SK-N-SH (cell line): ENCODE results near the gene PASK. TPM values are rescaled to one million over a fixed set of nuclear protein-coding genes. Genes with fewer than 3 reads are reported as not detected.

Experiments
- CTCF ChIA-PET: fragments of 300-600, 350-600 bp; formaldehyde crosslinking; extraction: SDS; loops from one replicate; lab custom pipeline; 2021; lab: Yijun Ruan, JAX
- POLR2A ChIA-PET: fragments of 350-600 bp; sonication (Branson Sonifier 250); formaldehyde crosslinking; extraction: SDS; loops from one replicate; lab custom pipeline; 2020; ENCODE audit warnings: antibody characterized with exemption, inconsistent platforms; lab: Yijun Ruan, JAX
- DNase-seq: peaks from one replicate; pipeline ENCODE4 v3.0.0; 2012
- H2AFZ ChIP-seq: fragments of 200-600 bp; sonication (generic); 2 replicates; pipeline ENCODE4 v1.8.1; 2016; ENCODE audit warnings: antibody characterized with exemption, mild to moderate bottlenecking, low read depth
- H3F3A ChIP-seq: fragments of 200-600 bp; sonication (generic); replicated peaks from 2 replicates; pipeline ENCODE3; 2016; ENCODE audit warnings: antibody characterized with exemption, mild to moderate bottlenecking; ENCODE audit not compliant: insufficient read depth
- H3K27ac ChIP-seq, 2 experiments: fragments of 200-500 bp in 1 of 2; fragments of 200-600 bp in 1 of 2; sonication (Bioruptor generic) in 1 of 2; sonication (generic), shearing (Covaris generic) in 1 of 2; 2 replicates each; pipeline versions ENCODE4 v1.5.1 to v1.6.1; 2014 to 2016; ENCODE audit warnings: low read depth in 2 of 2, inconsistent platforms in 1 of 2, low read length in 1 of 2, mild to moderate bottlenecking in 1 of 2, mixed read lengths in 1 of 2
- H3K27me3 ChIP-seq: fragments of 200-600 bp; sonication (generic), shearing (Covaris generic); 2 replicates; pipeline ENCODE4 v1.6.1; 2016; ENCODE audit warnings: mixed run types; ENCODE audit not compliant: insufficient read depth
- H3K36me3 ChIP-seq, 2 experiments: fragments of 200-500 bp in 1 of 2; fragments of 200-600 bp in 1 of 2; sonication (Bioruptor generic) in 1 of 2; sonication (generic) in 1 of 2; replicated peaks in 1 of 2; 2 replicates each; pipeline versions ENCODE3 to v1.5.1; 2014 to 2016; ENCODE audit warnings: low read length in 1 of 2, mild to moderate bottlenecking in 1 of 2; ENCODE audit not compliant: insufficient read depth in 2 of 2, control insufficient read depth in 1 of 2
- H3K4me1 ChIP-seq, 2 experiments: fragments of 200-500 bp in 1 of 2; fragments of 200-600 bp in 1 of 2; sonication (Bioruptor generic) in 1 of 2; sonication (generic), shearing (Covaris generic) in 1 of 2; 2 replicates each; pipeline versions ENCODE4 v1.5.1 to v1.6.1; 2014 to 2016; ENCODE audit warnings: low read depth in 1 of 2, low read length in 1 of 2, mixed run types in 1 of 2; ENCODE audit not compliant: insufficient read depth in 2 of 2, control insufficient read depth in 1 of 2
- H3K4me2 ChIP-seq: fragments of 200-600 bp; sonication (generic), shearing (Covaris generic); 2 replicates; pipeline ENCODE4 v1.6.1; 2017; ENCODE audit warnings: mixed run types
- H3K4me3 ChIP-seq, 2 experiments: fragments of 200-500 bp in 1 of 2; fragments of 200-600 bp in 1 of 2; sonication (Bioruptor generic) in 1 of 2; sonication (generic), shearing (Covaris generic) in 1 of 2; 2 replicates each; pipeline versions ENCODE4 v1.5.1 to v1.8.1; 2014 to 2016; ENCODE audit warnings: low read depth in 2 of 2, inconsistent platforms in 1 of 2, low read length in 1 of 2, mild to moderate bottlenecking in 1 of 2, mixed read lengths in 1 of 2, moderate library complexity in 1 of 2
- H3K79me2 ChIP-seq: fragments of 200-600 bp; sonication (generic); 2 replicates; pipeline ENCODE4 v1.8.1; 2017; ENCODE audit warnings: mild to moderate bottlenecking; ENCODE audit not compliant: insufficient read depth
- H3K9ac ChIP-seq: fragments of 200-600 bp; sonication (generic); 2 replicates; pipeline ENCODE4 v1.6.1; 2017; ENCODE audit warnings: mixed run types
- H3K9me2 ChIP-seq: fragments of 200-600 bp; sonication (generic); 2 replicates; pipeline ENCODE4 v1.6.1; 2017; ENCODE audit warnings: mixed run types
- H3K9me3 ChIP-seq: fragments of 200-600 bp; sonication (generic); 2 replicates; pipeline ENCODE4 v1.6.1; 2017; ENCODE audit warnings: mixed run types, mild to moderate bottlenecking, moderate library complexity
- H4K20me1 ChIP-seq: fragments of 200-600 bp; sonication (generic); 2 replicates; pipeline ENCODE4 v1.6.1; 2017; ENCODE audit warnings: mild to moderate bottlenecking, mixed run types; ENCODE audit not compliant: insufficient read depth
- CHD2 ChIP-seq: fragments of 150-350 bp; IDR thresholded peaks from 2 replicates; pipeline ENCODE4 v1.6.1; 2018; ENCODE audit warnings: low read length; ENCODE audit not compliant: partially characterized antibody
- ELF1 ChIP-seq: IDR thresholded peaks from 2 replicates; pipeline ENCODE4 v1.4.0; 2012
- EZH2phosphoT487 ChIP-seq: fragments of 200-600 bp; sonication (generic); IDR thresholded peaks from 2 replicates; pipeline ENCODE4 v1.6.1; 2017; ENCODE audit warnings: low read depth, mixed run types, mild to moderate bottlenecking, antibody characterized with exemption, moderate library complexity, borderline replicate concordance
- FOSL2 ChIP-seq: IDR thresholded peaks from 2 replicates; pipeline ENCODE4 v1.4.0; 2012; ENCODE audit warnings: low read depth, mild to moderate bottlenecking, moderate library complexity, borderline replicate concordance
- GATA2 ChIP-seq: sonication (generic); formaldehyde crosslinking; IDR thresholded peaks from 2 replicates; pipeline ENCODE4 v1.5.0; 2020; ENCODE audit warnings: mild to moderate bottlenecking, missing genetic modification reagents
- IRF3 ChIP-seq: fragments of 150-350 bp; IDR thresholded peaks from 2 replicates; pipeline ENCODE4 v1.6.1; 2016; ENCODE audit warnings: mild to moderate bottlenecking, low read depth, low read length
- JUND ChIP-seq: IDR thresholded peaks from 2 replicates; pipeline ENCODE4 v1.4.0; 2012
- MEF2A ChIP-seq: IDR thresholded peaks from 2 replicates; pipeline ENCODE4 v1.4.0; 2012; ENCODE audit warnings: low read depth, borderline replicate concordance
- NFIC ChIP-seq: IDR thresholded peaks from 2 replicates; pipeline ENCODE4 v1.4.0; 2012; ENCODE audit warnings: borderline replicate concordance
- PBX3 ChIP-seq: IDR thresholded peaks from 2 replicates; pipeline ENCODE4; 2012
- RAD21 ChIP-seq: IDR thresholded peaks from 2 replicates; pipeline ENCODE4 v1.6.1; 2012; ENCODE audit warnings: mild to moderate bottlenecking, low read length
- RCOR1 ChIP-seq: fragments of 150-350 bp; IDR thresholded peaks from 2 replicates; pipeline ENCODE4 v1.6.1; 2017; ENCODE audit warnings: antibody characterized with exemption, low read length
- REST ChIP-seq: IDR thresholded peaks from 2 replicates; pipeline ENCODE4 v1.6.1; 2012; ENCODE audit warnings: mild to moderate bottlenecking, low read depth, low read length, moderate library complexity
- SIN3A ChIP-seq: IDR thresholded peaks from 2 replicates; pipeline ENCODE4 v1.6.1; 2012; ENCODE audit warnings: low read depth, mild to moderate bottlenecking, low read length, moderate library complexity, borderline replicate concordance
- TCF12 ChIP-seq: IDR thresholded peaks from 2 replicates; pipeline ENCODE4 v1.4.0; 2012
- YY1 ChIP-seq: IDR thresholded peaks from 2 replicates; pipeline ENCODE4 v1.4.0; 2012; ENCODE audit warnings: low read depth, mild to moderate bottlenecking
- ZBTB33 ChIP-seq: IDR thresholded peaks from 2 replicates; pipeline ENCODE4 v1.4.0; 2012; ENCODE audit warnings: low read depth, borderline replicate concordance
- WGBS: methylation state at CpG from one replicate; pipeline ENCODE4 v1.1.6; 2017; ENCODE audit warnings: low lambda C conversion rate; 5-methylcytosine and 5-hydroxymethylcytosine counted together
- polyA plus RNA-seq, 3 experiments: library from polyadenylated mRNA; depleted of rRNA; stranded (reverse); fragments of >200 nt; gene quantifications; 2 replicates each; pipeline ENCODE4 v1.2.3, GENCODE V29; 2012

The PASK gene
- polyA plus RNA-seq, 1 of the 3 experiments (the other 2 are of a cell fraction): 6.3 TPM

- Histone ChIP-seq H3K27me3 (no peaks in the 10 kb centered on the region), H2AFZ (no peak overlapping the region), H3F3A (no peaks in the 10 kb centered on the region), H3K79me2 (no peaks in the 10 kb centered on the region), H3K4me3 (no peak overlapping the region), H3K4me1 (no peaks in the 10 kb centered on the region), H3K4me2 (no peak overlapping the region), H3K27ac (no peak overlapping the region), H3K9ac (no peak overlapping the region), H3K36me3 (peaks cover 0 to 20% of the 10 kb centered on the region in 2 experiments), H3K9me3 (no peaks in the 10 kb centered on the region), H4K20me1 (no peaks in the 10 kb centered on the region), H3K9me2 (no peaks in the 10 kb centered on the region)
- TF ChIP-seq RAD21: no peak
- no peak for DNase-seq
- ChIA-PET CTCF (interaction anchor here (1.3 kb wide), 1 partner anchor 22 kb away, joined by 4 read pairs; no protein-coding TSS in a partner anchor), POLR2A (no interaction called here)
- WGBS: 82% methylated on average over 10 of the region's 19 CpGs
Observed at GRCh38 chr2:241110607-241111439, 38.4 kb downstream of the PASK start.

- H3K9me2 ChIP-seq: no peaks in the 10 kb centered on the region
- no peaks in the 10 kb centered on the region for H3F3A ChIP-seq
- H4K20me1 ChIP-seq: no peaks in the 10 kb centered on the region
- no peak overlapping the region for H3K4me3 ChIP-seq
- no peaks in the 10 kb centered on the region for H3K27me3 ChIP-seq
- no peak overlapping the region for H2AFZ ChIP-seq
- H3K36me3 ChIP-seq: peaks cover 0 to 19% of the 10 kb centered on the region in 2 experiments
- POLR2A ChIA-PET: no interaction called here
- TF ChIP-seq EZH2phosphoT487 (no peak), ELF1 (no peak), FOSL2 (no peak), IRF3 (no peak), YY1 (no peak), GATA2 (CRISPR knock-in tag) (no peak), RCOR1 (no peak), REST (no peak), RAD21 (no peak), MEF2A (no peak), JUND (no peak), CHD2 (no peak), PBX3 (no peak), SIN3A (no peak), TCF12 (no peak), NFIC (no peak), ZBTB33 (no peak)
- H3K4me1 ChIP-seq: no peaks in the 10 kb centered on the region
- 89% methylated on average over 8 of the region's 9 CpGs for WGBS
- H3K4me2 ChIP-seq: no peak overlapping the region
- H3K9me3 ChIP-seq: no peaks in the 10 kb centered on the region
- H3K27ac ChIP-seq: no peak overlapping the region
- no peak for DNase-seq
- no peak overlapping the region for H3K9ac ChIP-seq
- CTCF ChIA-PET: interaction anchor here (1.3 kb wide), 1 partner anchor 22 kb away, joined by 4 read pairs; no protein-coding TSS in a partner anchor
- H3K79me2 ChIP-seq: no peaks in the 10 kb centered on the region
Observed at GRCh38 chr2:241110089-241110606, 39.1 kb downstream of the PASK start.
